H9 (cell line): ENCODE data around the gene LIN28B. TPM values are rescaled to one million over a fixed set of nuclear protein-coding genes. Genes with fewer than 3 reads are reported as not detected.
A peak's percentile ranks its signal among the peaks of the same experiment; 100 is the strongest.

Experiments used
- DNase-seq: peaks from one replicate; pipeline ENCODE4 v3.0.0-alpha.2; 2017
- H2AFZ ChIP-seq: one replicate; pipeline ENCODE4 v1.6.1; 2013; ENCODE audit warnings: mild to moderate bottlenecking, low read length, control low read depth, moderate library complexity
- H2AK5ac ChIP-seq: 2 replicates; pipeline ENCODE4 v1.6.1; 2013; ENCODE audit warnings: low read length, control low read depth, mixed read lengths; ENCODE audit not compliant: insufficient read length
- H2BK120ac ChIP-seq: one replicate; pipeline ENCODE4 v1.6.1; 2013; ENCODE audit warnings: low read depth, mild to moderate bottlenecking, low read length, control low read depth, inconsistent platforms; ENCODE audit not compliant: poor library complexity, severe bottlenecking
- H2BK12ac ChIP-seq: 2 replicates; pipeline ENCODE4 v1.6.1; 2013; ENCODE audit warnings: low read length, control low read depth, mixed read lengths, low read depth; ENCODE audit not compliant: insufficient read length
- H2BK15ac ChIP-seq: 2 replicates; pipeline ENCODE4 v1.6.1; 2013; ENCODE audit warnings: low read depth, low read length, control low read depth
- H2BK20ac ChIP-seq: one replicate; pipeline ENCODE4 v1.6.1; 2013; ENCODE audit warnings: low read depth, mild to moderate bottlenecking, low read length, control low read depth, inconsistent platforms; ENCODE audit not compliant: poor library complexity, severe bottlenecking
- H2BK5ac ChIP-seq: 2 replicates; pipeline ENCODE4 v1.6.1; 2013; ENCODE audit warnings: low read length, control low read depth, mixed read lengths; ENCODE audit not compliant: insufficient read length
- H3K14ac ChIP-seq: 2 replicates; pipeline ENCODE4 v1.6.1; 2013; ENCODE audit warnings: low read length, control low read depth; ENCODE audit not compliant: insufficient read depth
- H3K18ac ChIP-seq: 2 replicates; pipeline ENCODE4 v1.6.1; 2013; ENCODE audit warnings: low read depth, mild to moderate bottlenecking, mixed read lengths, low read length, control low read depth; ENCODE audit not compliant: insufficient read length
- H3K23ac ChIP-seq: 2 replicates; pipeline ENCODE4 v1.6.1; 2013; ENCODE audit warnings: low read length, control low read depth, mixed read lengths, low read depth; ENCODE audit not compliant: insufficient read length
- H3K23me2 ChIP-seq: 2 replicates; pipeline ENCODE4 v1.6.1; 2013; ENCODE audit warnings: low read depth, mild to moderate bottlenecking, mixed read lengths, low read length, control low read depth; ENCODE audit not compliant: insufficient read length, poor library complexity, severe bottlenecking
- H3K27ac ChIP-seq: 2 replicates; pipeline ENCODE4 v1.5.1; 2013; ENCODE audit warnings: low read length, control low read depth, mixed read lengths, low read depth; ENCODE audit not compliant: insufficient read length
- H3K27me3 ChIP-seq: 2 replicates; pipeline ENCODE4 v1.6.1; 2013; ENCODE audit warnings: low read length, control low read depth, inconsistent platforms; ENCODE audit not compliant: insufficient read depth
- H3K4ac ChIP-seq: 2 replicates; pipeline ENCODE4 v1.6.1; 2013; ENCODE audit warnings: low read depth, mild to moderate bottlenecking, control low read depth, inconsistent platforms, low read length, moderate library complexity
- H3K4me1 ChIP-seq: 2 replicates; pipeline ENCODE4 v1.6.1; 2013; ENCODE audit warnings: low read length, control low read depth, inconsistent platforms; ENCODE audit not compliant: insufficient read depth
- H3K4me2 ChIP-seq: 2 replicates; pipeline ENCODE4 v1.6.1; 2013; ENCODE audit warnings: low read length, control low read depth, mixed read lengths; ENCODE audit not compliant: insufficient read length, insufficient read depth
- H3K56ac ChIP-seq: 2 replicates; pipeline ENCODE4 v1.6.1; 2013; ENCODE audit warnings: low read depth, mild to moderate bottlenecking, mixed read lengths, low read length, control low read depth; ENCODE audit not compliant: insufficient read length
- H3K79me1 ChIP-seq: 2 replicates; pipeline ENCODE4 v1.6.1; 2013; ENCODE audit warnings: low read depth, mild to moderate bottlenecking, moderate library complexity, low read length, control low read depth, inconsistent platforms; ENCODE audit not compliant: insufficient read depth, poor library complexity, severe bottlenecking
- H3K79me2 ChIP-seq: 2 replicates; pipeline ENCODE4 v1.6.1; 2013; ENCODE audit warnings: low read length, control low read depth, inconsistent platforms; ENCODE audit not compliant: insufficient read depth
- H3K9ac ChIP-seq: 2 replicates; pipeline ENCODE4 v1.6.1; 2013; ENCODE audit warnings: low read length, control low read depth, mixed read lengths; ENCODE audit not compliant: insufficient read length; ENCODE audit errors: extremely low read depth
- H3K9me3 ChIP-seq: one replicate; pipeline ENCODE4 v1.6.1; 2013; ENCODE audit warnings: low read depth, low read length, inconsistent platforms; ENCODE audit not compliant: control insufficient read depth
- H3T11ph ChIP-seq: one replicate; pipeline ENCODE4 v1.6.1; 2013; ENCODE audit warnings: mild to moderate bottlenecking, low read length, control low read depth, inconsistent platforms
- H4K20me1 ChIP-seq: one replicate; pipeline ENCODE4 v1.6.1; 2013; ENCODE audit not compliant: control insufficient read depth, insufficient read length, insufficient read depth
- H4K5ac ChIP-seq: 2 replicates; pipeline ENCODE4 v1.6.1; 2013; ENCODE audit warnings: low read depth, mild to moderate bottlenecking, mixed read lengths, low read length, control low read depth; ENCODE audit not compliant: insufficient read length
- H4K8ac ChIP-seq: replicated peaks from 2 replicates; pipeline ENCODE4 v1.6.1; 2013; ENCODE audit warnings: low read length, control low read depth, mixed read lengths, low read depth; ENCODE audit not compliant: insufficient read length
- H4K91ac ChIP-seq: 2 replicates; pipeline ENCODE4 v1.6.1; 2013; ENCODE audit warnings: low read depth, mild to moderate bottlenecking, moderate library complexity, mixed read lengths, low read length, control low read depth; ENCODE audit not compliant: insufficient read length
- H3K27ac Mint-ChIP-seq, 3 experiments: 2 replicates in 2 of 3; 3 replicates in 1 of 3; pipeline ENCODE4 v1.8.0; 2020 to 2021; ENCODE audit warnings: mixed read lengths in 3 of 3, mild to moderate bottlenecking in 1 of 3, moderate library complexity in 1 of 3
- H3K27me3 Mint-ChIP-seq: 2 replicates; pipeline ENCODE4 v1.8.0; 2021; ENCODE audit warnings: low read depth, mild to moderate bottlenecking, moderate library complexity, mixed read lengths
- H3K36me3 Mint-ChIP-seq, 3 experiments: 2 replicates in 2 of 3; 3 replicates in 1 of 3; pipeline ENCODE4 v1.8.0; 2020 to 2021; ENCODE audit warnings: low read depth in 3 of 3, mixed read lengths in 3 of 3; ENCODE audit not compliant: insufficient read depth in 1 of 3
- H3K4me1 Mint-ChIP-seq, 2 experiments: 2 replicates each; pipeline ENCODE4 v1.8.0; 2020; ENCODE audit warnings: mixed read lengths in 2 of 2
- H3K4me3 Mint-ChIP-seq, 2 experiments: 2 replicates in 1 of 2; 3 replicates in 1 of 2; pipeline ENCODE4 v1.8.0; 2020 to 2021; ENCODE audit warnings: mild to moderate bottlenecking in 2 of 2, mixed read lengths in 2 of 2, moderate library complexity in 1 of 2
- H3K9me3 Mint-ChIP-seq, 2 experiments: 2 replicates in 1 of 2; 3 replicates in 1 of 2; pipeline ENCODE4 v1.8.0; 2020; ENCODE audit warnings: mild to moderate bottlenecking in 2 of 2, mixed read lengths in 2 of 2, moderate library complexity in 1 of 2
- WGBS: extraction: QIAGEN DNeasy Blood & Tissue Kit; methylation state at CpG from one replicate; pipeline ENCODE4 v1.1.7; 2013; ENCODE audit warnings: missing lambda C conversion rate, low lambda C conversion rate, mixed read lengths; ENCODE audit not compliant: insufficient read length; ENCODE audit errors: extremely low coverage; 5-methylcytosine and 5-hydroxymethylcytosine counted together
- total RNA-seq: library from RNA; stranded (reverse); gene quantifications from 2 replicates; pipeline ENCODE4 v1.2.1, GENCODE V29; 2021
- TF ChIP-seq, protein P1 (sequence below): fragments of 200-600 bp; sonication (generic); conservative IDR thresholded peaks from 3 replicates; pipeline ENCODE4 v1.8.0; 2021; ENCODE audit warnings: antibody characterized with exemption, mild to moderate bottlenecking

LIN28B gene
- total RNA-seq, 1 experiment from 2014 or later, result 110 TPM

DNA sequence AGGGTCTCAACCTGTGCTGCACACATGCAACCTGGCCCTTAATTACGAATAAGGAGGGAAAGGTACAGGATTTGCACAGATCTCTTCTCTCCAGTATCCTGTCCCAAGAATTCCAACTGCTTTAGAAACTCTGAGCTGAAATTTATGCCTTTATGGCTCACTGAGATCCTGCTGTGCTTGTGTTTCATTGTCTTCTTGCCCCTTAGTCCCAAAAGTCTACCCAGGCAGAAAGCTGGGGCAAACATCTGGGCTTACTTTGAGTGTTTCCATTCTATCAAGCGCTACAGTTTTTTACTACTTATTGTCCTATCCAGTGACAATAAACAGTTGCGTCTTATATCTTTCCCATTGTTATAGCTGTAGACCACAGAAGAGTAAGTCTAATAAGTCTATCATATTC is 99.7 kb downstream of the LIN28B start:
- H3K23ac ChIP-seq, result no peak overlapping the region
- H3K4me1 Mint-ChIP-seq, result peaks cover 22 to 34% of the 10 kb centered on the region in 2 experiments
- H4K91ac ChIP-seq, result no peak overlapping the region
- no peaks in the 10 kb centered on the region for H3K9me3 Mint-ChIP-seq
- no peak overlapping the region for H3K4me2 ChIP-seq
- no peaks in the 10 kb centered on the region for H3K27me3 ChIP-seq
- no peak overlapping the region for H3K56ac ChIP-seq
- H3K79me1 ChIP-seq, result no peaks in the 10 kb centered on the region
- no peak overlapping the region for H2AK5ac ChIP-seq
- no peaks in the 10 kb centered on the region for H3K27me3 Mint-ChIP-seq
- peaks cover 5% of the 10 kb centered on the region; the same call in 1 of the 2 replicates for H3K79me2 ChIP-seq
- no peak overlapping the region for H3K18ac ChIP-seq
- H3K27ac Mint-ChIP-seq, result peak overlapping the region in 1 of 3 experiments; percentile 73; a peak in 2 of 7 replicates
- no peak overlapping the region for H3K4ac ChIP-seq
- no peak overlapping the region for H2BK12ac ChIP-seq
- H3K36me3 Mint-ChIP-seq, result peaks cover 6 to 29% (median 8%) of the 10 kb centered on the region in 3 experiments; a peak in 6 of 7 replicates
- H3T11ph ChIP-seq, result no peak overlapping the region
- H3K9ac ChIP-seq, result no peak overlapping the region
- peaks cover 4% of the 10 kb centered on the region; the same call in 1 of the 2 replicates for H3K4me1 ChIP-seq
- H2BK15ac ChIP-seq, result no peak overlapping the region
- H3K27ac ChIP-seq, result no peak overlapping the region
- no peak overlapping the region for H2BK120ac ChIP-seq
- no peak for DNase-seq
- no peak overlapping the region for H2BK5ac ChIP-seq
- H3K14ac ChIP-seq, result no peak overlapping the region
- no peaks in the 10 kb centered on the region for H3K23me2 ChIP-seq
- H4K20me1 ChIP-seq, result no peaks in the 10 kb centered on the region
- H2BK20ac ChIP-seq, result no peak overlapping the region
- no peaks in the 10 kb centered on the region for H3K9me3 ChIP-seq
- no CpG with 5 or more reads among the region's 3 CpGs for WGBS
- no peak overlapping the region for H2AFZ ChIP-seq
- TF ChIP-seq, protein P1, sequence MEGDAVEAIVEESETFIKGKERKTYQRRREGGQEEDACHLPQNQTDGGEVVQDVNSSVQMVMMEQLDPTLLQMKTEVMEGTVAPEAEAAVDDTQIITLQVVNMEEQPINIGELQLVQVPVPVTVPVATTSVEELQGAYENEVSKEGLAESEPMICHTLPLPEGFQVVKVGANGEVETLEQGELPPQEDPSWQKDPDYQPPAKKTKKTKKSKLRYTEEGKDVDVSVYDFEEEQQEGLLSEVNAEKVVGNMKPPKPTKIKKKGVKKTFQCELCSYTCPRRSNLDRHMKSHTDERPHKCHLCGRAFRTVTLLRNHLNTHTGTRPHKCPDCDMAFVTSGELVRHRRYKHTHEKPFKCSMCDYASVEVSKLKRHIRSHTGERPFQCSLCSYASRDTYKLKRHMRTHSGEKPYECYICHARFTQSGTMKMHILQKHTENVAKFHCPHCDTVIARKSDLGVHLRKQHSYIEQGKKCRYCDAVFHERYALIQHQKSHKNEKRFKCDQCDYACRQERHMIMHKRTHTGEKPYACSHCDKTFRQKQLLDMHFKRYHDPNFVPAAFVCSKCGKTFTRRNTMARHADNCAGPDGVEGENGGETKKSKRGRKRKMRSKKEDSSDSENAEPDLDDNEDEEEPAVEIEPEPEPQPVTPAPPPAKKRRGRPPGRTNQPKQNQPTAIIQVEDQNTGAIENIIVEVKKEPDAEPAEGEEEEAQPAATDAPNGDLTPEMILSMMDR, result no peak
- no peak overlapping the region for H4K5ac ChIP-seq
- no peak overlapping the region for H3K4me3 Mint-ChIP-seq
- no peak overlapping the region for H4K8ac ChIP-seq
